GM23248 (cell line): ENCODE results near the gene PRAMEF5. TPM values are rescaled to one million over a fixed set of nuclear protein-coding genes. Genes with fewer than 3 reads are reported as not detected.
"Not testable (repeated sequence)": the region's sequence is repeated elsewhere in the genome, so short reads cannot be mapped to it uniquely, and the experiment has no call there.

ENCODE experiments used
- DNase-seq: peaks from one replicate; pipeline ENCODE4 v3.0.0-alpha.2; 2015
- H2AFZ ChIP-seq: fragments of 200-600 bp; sonication (generic); 2 replicates; pipeline ENCODE4 v1.6.1; 2016; ENCODE audit warnings: antibody characterized with exemption
- H3F3A ChIP-seq: fragments of 200-600 bp; sonication (generic); 2 replicates; pipeline ENCODE4 v1.6.1; 2016; ENCODE audit warnings: mild to moderate bottlenecking, antibody characterized with exemption, mixed run types; ENCODE audit not compliant: insufficient read depth
- H3K27ac ChIP-seq: fragments of 200-600 bp; sonication (generic); 2 replicates; pipeline ENCODE4 v1.5.1; 2016; ENCODE audit warnings: mild to moderate bottlenecking
- H3K27me3 ChIP-seq: fragments of 200-600 bp; sonication (generic); replicated peaks from 2 replicates; pipeline ENCODE4 v1.6.1; 2016; ENCODE audit warnings: mild to moderate bottlenecking; ENCODE audit not compliant: insufficient read depth
- H3K36me3 ChIP-seq: fragments of 200-600 bp; sonication (generic); 2 replicates; pipeline ENCODE4 v1.6.1; 2016; ENCODE audit warnings: low read depth, mild to moderate bottlenecking
- H3K4me1 ChIP-seq: fragments of 200-600 bp; sonication (generic); 2 replicates; pipeline ENCODE4 v1.6.1; 2016; ENCODE audit warnings: mild to moderate bottlenecking; ENCODE audit not compliant: insufficient read depth
- H3K4me2 ChIP-seq: fragments of 200-600 bp; sonication (generic); one replicate; pipeline ENCODE4 v1.6.1; 2016; ENCODE audit warnings: mild to moderate bottlenecking; ENCODE audit not compliant: unreplicated experiment
- H3K4me3 ChIP-seq: fragments of 200-600 bp; sonication (generic); 2 replicates; pipeline ENCODE4 v1.5.1; 2016; ENCODE audit warnings: mild to moderate bottlenecking
- H3K79me2 ChIP-seq: fragments of 200-600 bp; sonication (generic); 2 replicates; pipeline ENCODE4 v1.6.1; 2016; ENCODE audit warnings: mild to moderate bottlenecking; ENCODE audit not compliant: insufficient read depth
- H3K9ac ChIP-seq: fragments of 200-600 bp; sonication (generic); 2 replicates; pipeline ENCODE4 v1.6.1; 2016; ENCODE audit warnings: mild to moderate bottlenecking
- H3K9me2 ChIP-seq: fragments of 200-600 bp; sonication (generic); 2 replicates; pipeline ENCODE4 v1.6.1; 2016; ENCODE audit warnings: mixed run types, mild to moderate bottlenecking, moderate library complexity; ENCODE audit not compliant: insufficient read depth
- H3K9me3 ChIP-seq: fragments of 200-600 bp; sonication (generic); one replicate; pipeline ENCODE4 v1.6.1; 2017; ENCODE audit warnings: low read depth
- H4K20me1 ChIP-seq: fragments of 200-600 bp; sonication (generic); 2 replicates; pipeline ENCODE4 v1.6.0; 2016; ENCODE audit not compliant: insufficient read depth
- WGBS, 2 experiments: methylation state at CpG; one replicate each; pipeline ENCODE4 v1.1.6; 2015 to 2017; ENCODE audit warnings: low lambda C conversion rate in 2 of 2, low coverage in 1 of 2; ENCODE audit errors: missing lambda C conversion rate in 2 of 2; 5-methylcytosine and 5-hydroxymethylcytosine counted together
- in situ Hi-C: fragments of 300-500 bp; cut with MboI; formaldehyde crosslinking; loops from 2 replicates; pipeline ENCODE4 v1.15.0; 2020
- polyA plus RNA-seq: library from polyadenylated mRNA; unstranded; fragments of >200 nt; fragmentation: Nextera tagmentation; extraction: Ambion mirVana; gene quantifications from 2 replicates; pipeline ENCODE4 v1.2.1, GENCODE V29; 2016
- small RNA-seq: library from RNA; depleted of rRNA; stranded (forward); fragments of <200 nt; gene quantifications from one replicate; pipeline ENCODE3, GENCODE V24; 2014; ENCODE audit warnings: low read depth, low replicate concordance
- total RNA-seq: library from RNA; depleted of rRNA; stranded (reverse); fragments of >200 nt; shearing (Covaris generic); gene quantifications from 2 replicates; pipeline ENCODE4 v1.2.3, GENCODE V29; 2014; rRNA removed

The PRAMEF5 gene
- total and polyA plus RNA-seq, 2 experiments from 2014 or later: not detected

DNA sequence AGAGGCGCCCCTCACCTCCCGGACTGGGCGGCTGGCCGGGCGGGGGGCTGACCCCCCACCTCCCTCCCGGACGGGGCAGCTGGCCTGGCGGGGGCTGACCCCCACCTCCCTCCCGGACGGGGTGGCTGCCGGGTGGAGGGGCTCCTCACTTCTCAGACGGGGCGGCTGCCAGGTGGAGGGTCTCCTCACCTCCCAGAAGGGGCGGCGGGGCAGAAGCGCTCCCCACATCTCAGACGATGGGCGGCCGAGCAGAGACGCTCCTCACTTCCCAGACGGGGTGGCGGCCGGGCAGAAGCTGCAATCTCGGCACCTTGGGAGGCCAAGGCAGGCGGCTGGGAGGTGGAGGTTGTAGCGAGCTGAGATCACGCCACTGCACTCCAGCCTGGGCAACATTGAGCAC is 44.7 kb downstream of the PRAMEF5 start:
- H4K20me1 ChIP-seq, H3F3A ChIP-seq, H3K4me3 ChIP-seq, H3K79me2 ChIP-seq, H3K27ac ChIP-seq, H3K36me3 ChIP-seq, H3K9me3 ChIP-seq, in situ Hi-C loops, DNase-seq, H3K9ac ChIP-seq, H2AFZ ChIP-seq, H3K4me1 ChIP-seq, H3K27me3 ChIP-seq, H3K9me2 ChIP-seq, H3K4me2 ChIP-seq: not testable (repeated sequence)
- 70% methylated on average over 8 of the region's 27 CpGs; no CpG with 5 or more reads in 1 of the 2 experiments for WGBS, 2 experiments

DNA sequence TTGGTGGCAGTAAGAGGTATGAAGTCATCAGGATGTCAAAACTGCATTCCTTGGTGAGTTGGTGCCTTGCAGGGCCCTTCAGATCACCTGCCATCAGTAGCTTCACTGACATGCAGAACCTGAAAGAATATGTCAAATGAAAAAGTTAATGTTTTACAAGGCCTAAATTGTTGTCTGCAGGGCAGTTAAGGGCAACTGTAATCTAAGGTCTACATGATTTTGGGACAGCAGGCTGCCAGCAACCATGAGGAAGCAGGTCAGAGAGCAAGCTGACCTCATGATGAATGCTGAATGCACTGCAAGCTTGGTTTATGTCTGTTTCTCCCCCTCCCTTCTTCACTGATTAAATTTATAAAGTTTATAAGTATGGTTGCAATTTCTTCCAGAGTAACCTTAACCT is 48.2 kb downstream of the PRAMEF5 start:
- H3K4me1 ChIP-seq, H3K27ac ChIP-seq, H3F3A ChIP-seq, DNase-seq, in situ Hi-C loops, H3K9me3 ChIP-seq, H3K79me2 ChIP-seq, H3K36me3 ChIP-seq, H3K9me2 ChIP-seq, H3K4me3 ChIP-seq, H3K4me2 ChIP-seq, H4K20me1 ChIP-seq, H3K27me3 ChIP-seq, H2AFZ ChIP-seq, H3K9ac ChIP-seq: not testable (repeated sequence)

DNA sequence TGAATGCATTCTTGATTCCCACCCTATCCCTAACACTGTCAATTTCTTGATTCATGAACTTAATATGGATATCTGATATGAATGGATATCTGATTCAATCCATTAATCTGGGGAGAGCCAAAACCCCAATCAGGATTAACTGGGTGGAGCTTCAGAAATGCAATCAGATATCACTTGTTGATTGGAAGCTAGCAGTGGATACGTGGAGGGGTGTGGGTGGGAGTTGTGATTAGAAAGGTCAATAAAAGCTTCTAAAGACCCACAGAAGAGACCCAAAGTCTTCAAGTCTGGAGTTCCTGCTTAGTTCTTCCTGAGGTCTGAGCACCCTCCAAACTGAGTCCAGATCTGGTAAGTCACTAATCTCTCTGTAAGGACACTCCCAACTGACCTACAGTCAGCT is 49.2 kb downstream of the PRAMEF5 start, which contains the start of gene PRAMEF33:
Gene PRAMEF33, plus strand, starts transcription at position 301 of the 400 bp plus-strand sequence. CDS start 2,416 bp downstream, outside the sequence.
- H3K27me3 ChIP-seq, H3F3A ChIP-seq, H3K9me2 ChIP-seq, H3K4me3 ChIP-seq, H3K27ac ChIP-seq, H3K79me2 ChIP-seq, H3K9me3 ChIP-seq, H3K4me2 ChIP-seq, H3K4me1 ChIP-seq, H3K36me3 ChIP-seq, H4K20me1 ChIP-seq, H2AFZ ChIP-seq, DNase-seq, H3K9ac ChIP-seq, in situ Hi-C loops: not testable (repeated sequence)
- WGBS, 2 experiments: no CpG with 5 or more reads among the region's 1 CpG

Small RNA genes lying within 50 kb of the gene (small RNA-seq; reads per million reads assigned to genes)
- not detected for gene RNU6-771P

Other genes starting within 250 kb of the PRAMEF5 start
- not detected in 2 replicates for gene PRAMEF27, start 197.6 kb upstream of the PRAMEF5 start, total RNA-seq
- not detected in 2 replicates for gene PRAMEF27, start 197.6 kb upstream of the PRAMEF5 start, polyA plus RNA-seq
- gene HNRNPCL3, start 193.4 kb upstream of the PRAMEF5 start, total RNA-seq: not detected in 2 replicates
- gene HNRNPCL3, start 193.4 kb upstream of the PRAMEF5 start, polyA plus RNA-seq: not detected in 2 replicates
- gene PRAMEF25, start 183.4 kb upstream of the PRAMEF5 start, total RNA-seq: not detected in 2 replicates
- not detected in 2 replicates for gene PRAMEF25, start 183.4 kb upstream of the PRAMEF5 start, polyA plus RNA-seq
- not detected in 2 replicates for gene HNRNPCL2, start 137.3 kb upstream of the PRAMEF5 start, total RNA-seq
- not detected in 2 replicates for gene HNRNPCL2, start 137.3 kb upstream of the PRAMEF5 start, polyA plus RNA-seq
- not detected in 2 replicates for gene PRAMEF26, start 98.2 kb upstream of the PRAMEF5 start, total RNA-seq
- not detected in 2 replicates for gene PRAMEF26, start 98.2 kb upstream of the PRAMEF5 start, polyA plus RNA-seq
- not detected in 2 replicates for gene HNRNPCL4, start 88.6 kb upstream of the PRAMEF5 start, total RNA-seq
- gene HNRNPCL4, start 88.6 kb upstream of the PRAMEF5 start, polyA plus RNA-seq: not detected in 2 replicates
- not detected in 2 replicates for gene PRAMEF9, start 82.3 kb upstream of the PRAMEF5 start, total RNA-seq
- gene PRAMEF9, start 82.3 kb upstream of the PRAMEF5 start, polyA plus RNA-seq: not detected in 2 replicates
- gene PRAMEF13, start 52.8 kb upstream of the PRAMEF5 start, total RNA-seq: not detected in 2 replicates
- not detected in 2 replicates for gene PRAMEF13, start 52.8 kb upstream of the PRAMEF5 start, polyA plus RNA-seq
- gene PRAMEF18, start 28.0 kb upstream of the PRAMEF5 start, total RNA-seq: not detected in 2 replicates
- not detected in 2 replicates for gene PRAMEF18, start 28.0 kb upstream of the PRAMEF5 start, polyA plus RNA-seq
- not detected in 2 replicates for gene PRAMEF8, start 30.9 kb downstream of the PRAMEF5 start, total RNA-seq
- not detected in 2 replicates for gene PRAMEF8, start 30.9 kb downstream of the PRAMEF5 start, polyA plus RNA-seq
- gene PRAMEF33, start 49.3 kb downstream of the PRAMEF5 start, total RNA-seq: not detected in 2 replicates
- gene PRAMEF33, start 49.3 kb downstream of the PRAMEF5 start, polyA plus RNA-seq: not detected in 2 replicates
- gene PRAMEF15, start 61.4 kb downstream of the PRAMEF5 start, total RNA-seq: not detected in 2 replicates
- not detected in 2 replicates for gene PRAMEF15, start 61.4 kb downstream of the PRAMEF5 start, polyA plus RNA-seq
- not detected in 2 replicates for gene PRAMEF14, start 92.9 kb downstream of the PRAMEF5 start, total RNA-seq
- gene PRAMEF14, start 92.9 kb downstream of the PRAMEF5 start, polyA plus RNA-seq: not detected in 2 replicates
- not detected in 2 replicates for gene PRAMEF19, start 117.7 kb downstream of the PRAMEF5 start, total RNA-seq
- not detected in 2 replicates for gene PRAMEF19, start 117.7 kb downstream of the PRAMEF5 start, polyA plus RNA-seq
- not detected in 2 replicates for gene PRAMEF17, start 135.4 kb downstream of the PRAMEF5 start, total RNA-seq
- gene PRAMEF17, start 135.4 kb downstream of the PRAMEF5 start, polyA plus RNA-seq: not detected in 2 replicates
- not detected in 2 replicates for gene PRAMEF20, start 156.3 kb downstream of the PRAMEF5 start, total RNA-seq
- not detected in 2 replicates for gene PRAMEF20, start 156.3 kb downstream of the PRAMEF5 start, polyA plus RNA-seq